OCI-LY3 (cell line): ENCODE data around the gene ADCY5.

Experiments used
- H2AFZ ChIP-seq: fragments of 200-600, 300-600 bp; shearing (Covaris generic); 2 replicates; pipeline ENCODE4 v1.6.0; 2014; ENCODE audit warnings: antibody characterized with exemption, low read depth, low read length
- H3K27ac ChIP-seq: fragments of 200-600, 300-600 bp; sonication (generic); 2 replicates; pipeline ENCODE4 v1.5.1; 2014; ENCODE audit warnings: mild to moderate bottlenecking, low read length, moderate library complexity, mixed read lengths
- H3K27me3 ChIP-seq: fragments of 200-600, 300-600 bp; sonication (generic); 2 replicates; pipeline ENCODE4 v1.6.1; 2014; ENCODE audit warnings: low read depth, low read length, mixed read lengths
- H3K36me3 ChIP-seq: fragments of 200-600, 300-600 bp; sonication (generic); replicated peaks from 2 replicates; pipeline ENCODE3; 2014; ENCODE audit warnings: low read depth, low read length, mixed read lengths
- H3K4me1 ChIP-seq: fragments of 300-600, 200-600 bp; sonication (generic); 2 replicates; pipeline ENCODE4 v1.6.1; 2014; ENCODE audit warnings: low read length, mixed read lengths
- H3K4me2 ChIP-seq: fragments of 200-600, 300-600 bp; sonication (generic); 2 replicates; pipeline ENCODE4 v1.6.1; 2014; ENCODE audit warnings: low read length, mixed read lengths
- H3K4me3 ChIP-seq: fragments of 300-600, 200-600 bp; sonication (generic); 2 replicates; pipeline ENCODE4 v1.5.1; 2014; ENCODE audit warnings: antibody characterized with exemption, mild to moderate bottlenecking, low read length, moderate library complexity
- H3K79me2 ChIP-seq: fragments of 300-600, 200-600 bp; shearing (Covaris generic); 2 replicates; pipeline ENCODE4 v1.6.1; 2014; ENCODE audit warnings: mild to moderate bottlenecking, low read length, mixed read lengths
- H3K9ac ChIP-seq: fragments of 300-600, 200-600 bp; shearing (Covaris generic); 2 replicates; pipeline ENCODE4 v1.6.0; 2014; ENCODE audit warnings: mild to moderate bottlenecking, low read length, moderate library complexity
- H3K9me3 ChIP-seq: fragments of 200-600, 300-600 bp; shearing (Covaris generic); 2 replicates; pipeline ENCODE4 v1.6.1; 2014; ENCODE audit warnings: low read length, mixed read lengths; ENCODE audit not compliant: insufficient read depth
- H4K20me1 ChIP-seq: fragments of 200-600, 300-600 bp; sonication (generic); 2 replicates; pipeline ENCODE4 v1.6.1; 2016; ENCODE audit warnings: low read length, mixed read lengths; ENCODE audit not compliant: insufficient read depth
- CTCF ChIP-seq: fragments of 200-600, 300-600 bp; sonication (generic); IDR thresholded peaks from 2 replicates; pipeline ENCODE4 v1.5.1; 2014; ENCODE audit warnings: antibody characterized with exemption, low read length, low read depth
- EZH2phosphoT487 ChIP-seq: fragments of 200-600 bp; shearing (Covaris generic); IDR thresholded peaks from 2 replicates; pipeline ENCODE4 v1.6.1; 2018; ENCODE audit warnings: antibody characterized with exemption, mixed run types, low read depth

ADCY5 gene

GRCh38 chr3:123448536-123449101 lies at the start of gene ADCY5:
Gene ADCY5, minus strand, starts transcription at chr3:123449090. Its CDS starts 545 bp downstream, at chr3:123448545.
- no peak within 1 kb of the TSS for H2AFZ ChIP-seq
- H3K9me3 ChIP-seq, result no peaks in the 10 kb centered on the region
- peak within 1 kb of the TSS; percentile 33 for H3K4me3 ChIP-seq
- TF ChIP-seq EZH2phosphoT487 (no peak), CTCF (no peak)
- no peaks in the 10 kb centered on the region for H3K79me2 ChIP-seq
- no peaks in the 10 kb centered on the region for H4K20me1 ChIP-seq
- no peaks in the 10 kb centered on the region for H3K4me1 ChIP-seq
- no peaks in the 10 kb centered on the region for H3K36me3 ChIP-seq
- no peak within 1 kb of the TSS for H3K27ac ChIP-seq
- H3K4me2 ChIP-seq, result no peak within 1 kb of the TSS
- H3K27me3 ChIP-seq, result peaks cover 9% of the 10 kb centered on the region
- H3K9ac ChIP-seq, result no peak within 1 kb of the TSS

DNA sequence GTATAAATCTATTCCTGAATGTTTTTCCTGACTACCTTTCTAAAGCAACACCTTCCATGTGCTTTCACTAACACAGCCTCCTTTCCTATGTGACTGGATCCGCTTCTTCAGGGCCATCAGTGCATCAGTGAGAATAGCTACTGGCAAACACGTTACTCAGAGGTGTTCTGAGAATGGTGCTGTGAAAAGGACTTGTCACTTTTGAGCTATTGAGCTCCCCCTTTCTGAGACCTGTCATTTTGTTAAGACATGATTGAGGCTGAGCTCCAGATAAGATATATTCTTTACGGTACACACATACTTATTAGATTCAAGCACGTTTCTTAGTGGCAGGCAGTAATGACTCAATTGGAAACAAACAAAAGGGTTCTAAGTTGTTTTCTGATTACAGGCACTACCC lies 45.0 kb upstream of the ADCY5 start:
- Histone ChIP-seq H3K4me1 (no peaks in the 10 kb centered on the region), H3K4me2 (no peak overlapping the region), H3K27ac (no peak overlapping the region), H3K27me3 (no peaks in the 10 kb centered on the region), H3K4me3 (no peak overlapping the region), H4K20me1 (no peaks in the 10 kb centered on the region), H3K9me3 (no peaks in the 10 kb centered on the region), H3K9ac (no peak overlapping the region), H2AFZ (no peak overlapping the region), H3K36me3 (peaks cover 5% of the 10 kb centered on the region), H3K79me2 (no peaks in the 10 kb centered on the region)
- TF ChIP-seq EZH2phosphoT487 (no peak), CTCF (no peak)

DNA sequence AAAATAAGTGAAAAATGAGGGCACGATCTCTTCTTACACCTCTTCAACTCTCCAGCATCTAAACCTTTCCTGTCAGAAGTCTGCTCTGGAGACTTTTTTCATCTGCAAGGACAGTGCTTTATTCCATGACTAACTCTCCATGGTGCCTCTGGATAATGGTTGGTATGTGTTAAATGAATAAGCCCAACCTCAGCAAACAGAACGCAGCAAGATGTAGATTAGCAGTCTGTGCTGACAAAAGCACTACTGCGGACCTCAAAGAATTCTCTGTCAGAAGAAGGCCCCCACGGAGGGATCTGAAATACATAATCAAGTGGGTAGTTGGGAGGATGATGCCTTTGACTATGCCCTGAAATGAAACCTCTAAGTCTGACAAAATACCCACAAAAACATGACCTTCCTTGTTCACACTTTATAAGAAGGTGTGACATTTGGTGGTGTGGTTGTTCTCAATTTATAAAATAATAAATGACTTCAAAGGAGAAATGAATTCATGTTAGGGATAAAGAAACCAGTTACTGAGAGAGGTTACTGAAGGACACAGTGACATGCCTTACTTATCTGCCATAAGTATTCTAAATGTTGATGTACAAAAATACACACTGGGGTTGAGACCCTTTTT lies 43.2 kb upstream of the ADCY5 start:
- Histone ChIP-seq H3K4me3 (no peak overlapping the region), H3K9ac (no peak overlapping the region), H2AFZ (no peak overlapping the region), H3K27ac (no peak overlapping the region), H3K4me1 (no peaks in the 10 kb centered on the region), H3K4me2 (no peak overlapping the region), H3K9me3 (no peaks in the 10 kb centered on the region), H3K27me3 (no peaks in the 10 kb centered on the region), H3K79me2 (no peaks in the 10 kb centered on the region), H3K36me3 (peaks cover 5% of the 10 kb centered on the region), H4K20me1 (no peaks in the 10 kb centered on the region)
- no peak for TF ChIP-seq CTCF
- no peak for TF ChIP-seq EZH2phosphoT487

GRCh38 chr3:123489400-123490004 lies 40.6 kb upstream of the ADCY5 start:
- no peak overlapping the region for H3K9ac ChIP-seq
- H3K79me2 ChIP-seq, result no peaks in the 10 kb centered on the region
- H3K9me3 ChIP-seq, result no peaks in the 10 kb centered on the region
- H3K4me1 ChIP-seq, result no peaks in the 10 kb centered on the region
- no peak overlapping the region for H3K4me3 ChIP-seq
- no peak overlapping the region for H2AFZ ChIP-seq
- no peaks in the 10 kb centered on the region for H4K20me1 ChIP-seq
- peaks cover 5% of the 10 kb centered on the region for H3K36me3 ChIP-seq
- H3K27ac ChIP-seq, result no peak overlapping the region
- TF ChIP-seq CTCF (peak; percentile 92), EZH2phosphoT487 (no peak)
- no peaks in the 10 kb centered on the region for H3K27me3 ChIP-seq
- H3K4me2 ChIP-seq, result no peak overlapping the region
